CD14-positive monocyte (primary cell): ENCODE measurements around the gene SNX5. TPM values are rescaled to one million over a fixed set of nuclear protein-coding genes. Genes with fewer than 3 reads are reported as not detected.

Source experiments
- DNase-seq, 3 donors: peaks; one replicate each; pipeline ENCODE4 v3.0.0-alpha.2; 2011 to 2022
- H2AFZ ChIP-seq: 2 replicates; pipeline ENCODE4 v1.6.0; 2012; ENCODE audit warnings: mild to moderate bottlenecking, low read depth, low read length, inconsistent platforms; ENCODE audit not compliant: insufficient read depth, poor library complexity, severe bottlenecking
- H3K27ac ChIP-seq, 2 donors: 1 replicate in 1 of 2; 2 replicates in 1 of 2; pipeline ENCODE4 v1.5.1; 2012 to 2013; ENCODE audit warnings: low read length in 2 of 2, control low read depth in 1 of 2, inconsistent platforms in 1 of 2, low read depth in 1 of 2, mild to moderate bottlenecking in 1 of 2
- H3K27me3 ChIP-seq, 2 donors: one replicate each; pipeline versions ENCODE4 v1.6.0 to v1.6.1; 2011 to 2013; ENCODE audit warnings: low read length in 2 of 2; ENCODE audit not compliant: control insufficient read depth in 2 of 2, insufficient read depth in 2 of 2
- H3K36me3 ChIP-seq, 2 donors: replicated peaks in 1 of 2; 1 replicate in 1 of 2; 2 replicates in 1 of 2; pipeline versions ENCODE4 v1.5.1 to v1.6.1; 2012 to 2013; ENCODE audit warnings: low read length in 2 of 2, control low read depth in 1 of 2, inconsistent platforms in 1 of 2, mild to moderate bottlenecking in 1 of 2; ENCODE audit not compliant: insufficient read depth in 2 of 2, control insufficient read depth in 1 of 2
- H3K4me1 ChIP-seq, 2 donors: 1 replicate in 1 of 2; 2 replicates in 1 of 2; pipeline versions ENCODE4 v1.5.1 to v1.6.1; 2012 to 2013; ENCODE audit warnings: low read length in 2 of 2, control low read depth in 1 of 2, inconsistent platforms in 1 of 2, mild to moderate bottlenecking in 1 of 2, moderate library complexity in 1 of 2; ENCODE audit not compliant: insufficient read depth in 2 of 2, control insufficient read depth in 1 of 2
- H3K4me2 ChIP-seq: replicated peaks from 2 replicates; pipeline ENCODE3; 2012; ENCODE audit warnings: low read length, moderate library complexity, mild to moderate bottlenecking; ENCODE audit not compliant: poor library complexity, severe bottlenecking; ENCODE audit errors: extremely low read depth
- H3K4me3 ChIP-seq, 3 experiments: fragments of 200-600 bp in 1 of 3; sonication (generic) in 1 of 3; replicated peaks in 1 of 3; 1 replicate in 2 of 3; 2 replicates in 1 of 3; pipeline ENCODE4 v1.5.1; 2011 to 2013; ENCODE audit warnings: low read length in 3 of 3, mild to moderate bottlenecking in 3 of 3, control low read depth in 2 of 3, low read depth in 2 of 3, inconsistent platforms in 1 of 3, moderate library complexity in 1 of 3
- H3K79me2 ChIP-seq: 2 replicates; pipeline ENCODE4 v1.6.0; 2012; ENCODE audit warnings: mild to moderate bottlenecking, control low read depth, inconsistent platforms, low read length, moderate library complexity; ENCODE audit not compliant: insufficient read depth
- H3K9ac ChIP-seq: 2 replicates; pipeline ENCODE4 v1.6.0; 2017; ENCODE audit warnings: low read length, mild to moderate bottlenecking; ENCODE audit not compliant: insufficient read depth, poor library complexity, severe bottlenecking
- H3K9me3 ChIP-seq, 2 donors: replicated peaks in 1 of 2; 1 replicate in 1 of 2; 2 replicates in 1 of 2; pipeline versions ENCODE4 v1.5.1 to v1.6.1; 2012 to 2013; ENCODE audit warnings: low read length in 2 of 2, control low read depth in 1 of 2; ENCODE audit not compliant: control insufficient read depth in 1 of 2, insufficient read depth in 1 of 2
- H4K20me1 ChIP-seq: 2 replicates; pipeline ENCODE4 v1.6.0; 2012; ENCODE audit warnings: mild to moderate bottlenecking, low read length, control low read depth, moderate library complexity; ENCODE audit not compliant: insufficient read depth
- H3K27ac Mint-ChIP-seq, 7 donors: one replicate each; pipeline ENCODE4 v1.8.0; 2020; ENCODE audit warnings: mild to moderate bottlenecking in 7 of 7, mixed read lengths in 7 of 7, moderate library complexity in 6 of 7, inconsistent platforms in 2 of 7
- H3K27me3 Mint-ChIP-seq, 3 donors: one replicate each; pipeline ENCODE4 v1.8.0; 2021 to 2022; ENCODE audit warnings: low read depth in 3 of 3, mild to moderate bottlenecking in 3 of 3, mixed read lengths in 3 of 3, moderate library complexity in 3 of 3, inconsistent platforms in 1 of 3
- H3K36me3 Mint-ChIP-seq, 2 donors: one replicate each; pipeline ENCODE4 v1.8.0; 2020; ENCODE audit warnings: mixed read lengths in 2 of 2, inconsistent platforms in 1 of 2, mild to moderate bottlenecking in 1 of 2
- H3K4me1 Mint-ChIP-seq: one replicate; pipeline ENCODE4 v1.8.0; 2020; ENCODE audit warnings: mild to moderate bottlenecking, mixed read lengths
- H3K4me3 Mint-ChIP-seq, 2 donors: one replicate each; pipeline ENCODE4 v1.8.0; 2020; ENCODE audit warnings: mild to moderate bottlenecking in 2 of 2, mixed read lengths in 2 of 2, moderate library complexity in 1 of 2
- H3K9me3 Mint-ChIP-seq, 7 donors: one replicate each; pipeline ENCODE4 v1.8.0; 2020 to 2022; ENCODE audit warnings: mixed read lengths in 7 of 7, mild to moderate bottlenecking in 6 of 7, moderate library complexity in 6 of 7, inconsistent platforms in 2 of 7
- WGBS: methylation state at CpG from one replicate; pipeline ENCODE4 v1.1.5; 2013; ENCODE audit warnings: missing lambda C conversion rate; ENCODE audit not compliant: insufficient coverage; 5-methylcytosine and 5-hydroxymethylcytosine counted together
- intact Hi-C, 2 donors: fragments of 100-400 bp; cut with micrococcal nuclease; formaldehyde crosslinking; loops; one replicate each; pipeline versions ENCODE4 v1.15.0 to v1.15.1; 2023
- polyA plus RNA-seq, 3 donors: library from polyadenylated mRNA; depleted of rRNA in 1 of 3; unstranded in 2 of 3; stranded (reverse) in 1 of 3; fragments of 300-500 nt in 2 of 3; fragments of >200 nt in 1 of 3; fragmentation: Illumina TruSeq in 2 of 3; gene quantifications; 1 replicate in 2 of 3; 2 replicates in 1 of 3; pipeline ENCODE4 v1.2.3, GENCODE V29; 2012 to 2021
- TF ChIP-seq, protein P1 (sequence below): fragments of 200-600 bp; IDR thresholded peaks from one replicate; pipeline ENCODE4 v1.8.0; 2022; ENCODE audit warnings: antibody characterized with exemption, mild to moderate bottlenecking

Gene SNX5
- polyA plus RNA-seq, 3 donors: 55.6 to 83.8 (median 66.1) TPM

DNA sequence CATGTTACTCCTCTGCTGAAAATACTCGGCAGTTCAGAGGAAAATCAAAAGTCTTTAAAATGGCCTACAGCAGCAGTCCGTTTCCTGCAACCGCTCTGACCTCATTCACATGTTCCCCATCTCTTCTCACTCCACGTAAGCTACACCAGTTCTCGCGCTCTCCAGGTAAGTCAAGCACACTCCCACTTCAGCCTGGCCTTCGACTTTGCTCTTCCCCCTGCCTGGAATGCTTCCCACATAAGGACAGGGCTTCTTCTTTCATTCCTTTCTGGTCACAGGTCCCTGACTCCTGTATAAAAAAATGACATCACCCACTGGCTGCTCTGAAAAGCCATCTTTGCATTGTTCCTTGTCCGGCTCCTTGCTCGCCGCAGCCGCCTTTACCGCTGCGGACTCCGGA, 42.9 kb upstream of the SNX5 start:
- DNase-seq: no peak
- H3K9me3 Mint-ChIP-seq: peaks cover 0 to 1% (median 0%) of the 10 kb centered on the region in 7 donors
- peak overlapping the region in 1 of 7 donors; percentile 18 for H3K27ac Mint-ChIP-seq

DNA sequence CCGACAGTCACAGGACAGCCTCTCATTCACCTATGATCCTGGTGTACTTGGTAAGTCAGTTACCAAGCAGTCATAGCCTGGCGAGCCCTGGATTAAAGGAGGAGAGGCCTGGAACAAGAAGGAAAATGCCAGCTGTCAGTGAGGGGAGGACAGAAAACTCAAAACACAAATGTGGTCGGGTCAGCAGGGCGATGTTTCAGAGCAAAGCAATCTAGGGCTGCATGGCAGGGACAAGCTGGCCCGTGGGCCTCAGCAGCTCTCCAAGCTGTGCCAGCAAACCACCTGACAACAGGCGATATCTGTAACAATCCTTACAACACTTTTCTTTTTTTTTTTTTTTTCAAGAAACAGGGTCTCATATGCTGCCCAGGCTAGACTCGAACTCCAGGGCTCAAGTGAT, 40.5 kb upstream of the SNX5 start:
- H3K4me1 ChIP-seq: no peaks in the 10 kb centered on the region
- H3K36me3 Mint-ChIP-seq: no peaks in the 10 kb centered on the region
- H3K27me3 ChIP-seq: no peaks in the 10 kb centered on the region
- no peak overlapping the region for H3K4me3 Mint-ChIP-seq
- no peak overlapping the region for H3K27ac ChIP-seq
- H3K27ac Mint-ChIP-seq: no peak overlapping the region
- H3K4me3 ChIP-seq: no peak overlapping the region
- no peaks in the 10 kb centered on the region for H4K20me1 ChIP-seq
- DNase-seq: no peak
- no peaks in the 10 kb centered on the region for H3K79me2 ChIP-seq
- 98% methylated on average over 4 of the region's 7 CpGs for WGBS
- H3K36me3 ChIP-seq: no peaks in the 10 kb centered on the region
- no peak overlapping the region for H3K9ac ChIP-seq
- H3K4me1 Mint-ChIP-seq: peaks cover 14% of the 10 kb centered on the region
- H3K9me3 Mint-ChIP-seq: peaks cover 0 to 1% (median 0%) of the 10 kb centered on the region in 7 donors
- H3K27me3 Mint-ChIP-seq: no peaks in the 10 kb centered on the region
- TF ChIP-seq, protein P1, sequence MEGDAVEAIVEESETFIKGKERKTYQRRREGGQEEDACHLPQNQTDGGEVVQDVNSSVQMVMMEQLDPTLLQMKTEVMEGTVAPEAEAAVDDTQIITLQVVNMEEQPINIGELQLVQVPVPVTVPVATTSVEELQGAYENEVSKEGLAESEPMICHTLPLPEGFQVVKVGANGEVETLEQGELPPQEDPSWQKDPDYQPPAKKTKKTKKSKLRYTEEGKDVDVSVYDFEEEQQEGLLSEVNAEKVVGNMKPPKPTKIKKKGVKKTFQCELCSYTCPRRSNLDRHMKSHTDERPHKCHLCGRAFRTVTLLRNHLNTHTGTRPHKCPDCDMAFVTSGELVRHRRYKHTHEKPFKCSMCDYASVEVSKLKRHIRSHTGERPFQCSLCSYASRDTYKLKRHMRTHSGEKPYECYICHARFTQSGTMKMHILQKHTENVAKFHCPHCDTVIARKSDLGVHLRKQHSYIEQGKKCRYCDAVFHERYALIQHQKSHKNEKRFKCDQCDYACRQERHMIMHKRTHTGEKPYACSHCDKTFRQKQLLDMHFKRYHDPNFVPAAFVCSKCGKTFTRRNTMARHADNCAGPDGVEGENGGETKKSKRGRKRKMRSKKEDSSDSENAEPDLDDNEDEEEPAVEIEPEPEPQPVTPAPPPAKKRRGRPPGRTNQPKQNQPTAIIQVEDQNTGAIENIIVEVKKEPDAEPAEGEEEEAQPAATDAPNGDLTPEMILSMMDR: no peak
- H2AFZ ChIP-seq: no peak overlapping the region
- H3K4me2 ChIP-seq: no peak overlapping the region
- no peaks in the 10 kb centered on the region for H3K9me3 ChIP-seq
- intact Hi-C loops: no loop called here

More for the DNA sequence above, 42.9 kb upstream of the SNX5 start:
- Histone ChIP-seq H3K36me3 (no peaks in the 10 kb centered on the region), H2AFZ (no peak overlapping the region), H3K4me2 (no peak overlapping the region), H3K4me1 (no peaks in the 10 kb centered on the region), H3K27me3 (no peaks in the 10 kb centered on the region), H4K20me1 (no peaks in the 10 kb centered on the region), H3K4me3 (no peak overlapping the region), H3K9me3 (no peaks in the 10 kb centered on the region), H3K79me2 (no peaks in the 10 kb centered on the region), H3K9ac (no peak overlapping the region), H3K27ac (no peak overlapping the region)
- H3K4me1 Mint-ChIP-seq: peaks cover 5% of the 10 kb centered on the region
- WGBS: 94% methylated on average over 7 of the region's 14 CpGs
- H3K4me3 Mint-ChIP-seq: no peak overlapping the region
- H3K36me3 Mint-ChIP-seq: no peaks in the 10 kb centered on the region
- intact Hi-C loops: no loop called here
- H3K27me3 Mint-ChIP-seq: no peaks in the 10 kb centered on the region
- TF ChIP-seq, protein P1: no peak
